H9 (cell line): ENCODE measurements around the gene PSG6. TPM values are rescaled to one million over a fixed set of nuclear protein-coding genes. Genes with fewer than 3 reads are reported as not detected.

Source experiments
- DNase-seq: peaks from one replicate; pipeline ENCODE4 v3.0.0-alpha.2; 2017
- H2AFZ ChIP-seq: one replicate; pipeline ENCODE4 v1.6.1; 2013; ENCODE audit warnings: mild to moderate bottlenecking, low read length, control low read depth, moderate library complexity
- H2AK5ac ChIP-seq: 2 replicates; pipeline ENCODE4 v1.6.1; 2013; ENCODE audit warnings: low read length, control low read depth, mixed read lengths; ENCODE audit not compliant: insufficient read length
- H2BK120ac ChIP-seq: one replicate; pipeline ENCODE4 v1.6.1; 2013; ENCODE audit warnings: low read depth, mild to moderate bottlenecking, low read length, control low read depth, inconsistent platforms; ENCODE audit not compliant: poor library complexity, severe bottlenecking
- H2BK12ac ChIP-seq: 2 replicates; pipeline ENCODE4 v1.6.1; 2013; ENCODE audit warnings: low read length, control low read depth, mixed read lengths, low read depth; ENCODE audit not compliant: insufficient read length
- H2BK15ac ChIP-seq: 2 replicates; pipeline ENCODE4 v1.6.1; 2013; ENCODE audit warnings: low read depth, low read length, control low read depth
- H2BK20ac ChIP-seq: one replicate; pipeline ENCODE4 v1.6.1; 2013; ENCODE audit warnings: low read depth, mild to moderate bottlenecking, low read length, control low read depth, inconsistent platforms; ENCODE audit not compliant: poor library complexity, severe bottlenecking
- H2BK5ac ChIP-seq: 2 replicates; pipeline ENCODE4 v1.6.1; 2013; ENCODE audit warnings: low read length, control low read depth, mixed read lengths; ENCODE audit not compliant: insufficient read length
- H3K14ac ChIP-seq: 2 replicates; pipeline ENCODE4 v1.6.1; 2013; ENCODE audit warnings: low read length, control low read depth; ENCODE audit not compliant: insufficient read depth
- H3K18ac ChIP-seq: 2 replicates; pipeline ENCODE4 v1.6.1; 2013; ENCODE audit warnings: low read depth, mild to moderate bottlenecking, mixed read lengths, low read length, control low read depth; ENCODE audit not compliant: insufficient read length
- H3K23ac ChIP-seq: 2 replicates; pipeline ENCODE4 v1.6.1; 2013; ENCODE audit warnings: low read length, control low read depth, mixed read lengths, low read depth; ENCODE audit not compliant: insufficient read length
- H3K23me2 ChIP-seq: 2 replicates; pipeline ENCODE4 v1.6.1; 2013; ENCODE audit warnings: low read depth, mild to moderate bottlenecking, mixed read lengths, low read length, control low read depth; ENCODE audit not compliant: insufficient read length, poor library complexity, severe bottlenecking
- H3K27ac ChIP-seq: 2 replicates; pipeline ENCODE4 v1.5.1; 2013; ENCODE audit warnings: low read length, control low read depth, mixed read lengths, low read depth; ENCODE audit not compliant: insufficient read length
- H3K27me3 ChIP-seq: 2 replicates; pipeline ENCODE4 v1.6.1; 2013; ENCODE audit warnings: low read length, control low read depth, inconsistent platforms; ENCODE audit not compliant: insufficient read depth
- H3K4ac ChIP-seq: 2 replicates; pipeline ENCODE4 v1.6.1; 2013; ENCODE audit warnings: low read depth, mild to moderate bottlenecking, control low read depth, inconsistent platforms, low read length, moderate library complexity
- H3K4me1 ChIP-seq: 2 replicates; pipeline ENCODE4 v1.6.1; 2013; ENCODE audit warnings: low read length, control low read depth, inconsistent platforms; ENCODE audit not compliant: insufficient read depth
- H3K4me2 ChIP-seq: 2 replicates; pipeline ENCODE4 v1.6.1; 2013; ENCODE audit warnings: low read length, control low read depth, mixed read lengths; ENCODE audit not compliant: insufficient read length, insufficient read depth
- H3K56ac ChIP-seq: 2 replicates; pipeline ENCODE4 v1.6.1; 2013; ENCODE audit warnings: low read depth, mild to moderate bottlenecking, mixed read lengths, low read length, control low read depth; ENCODE audit not compliant: insufficient read length
- H3K79me1 ChIP-seq: 2 replicates; pipeline ENCODE4 v1.6.1; 2013; ENCODE audit warnings: low read depth, mild to moderate bottlenecking, moderate library complexity, low read length, control low read depth, inconsistent platforms; ENCODE audit not compliant: insufficient read depth, poor library complexity, severe bottlenecking
- H3K79me2 ChIP-seq: 2 replicates; pipeline ENCODE4 v1.6.1; 2013; ENCODE audit warnings: low read length, control low read depth, inconsistent platforms; ENCODE audit not compliant: insufficient read depth
- H3K9ac ChIP-seq: 2 replicates; pipeline ENCODE4 v1.6.1; 2013; ENCODE audit warnings: low read length, control low read depth, mixed read lengths; ENCODE audit not compliant: insufficient read length; ENCODE audit errors: extremely low read depth
- H3K9me3 ChIP-seq: one replicate; pipeline ENCODE4 v1.6.1; 2013; ENCODE audit warnings: low read depth, low read length, inconsistent platforms; ENCODE audit not compliant: control insufficient read depth
- H3T11ph ChIP-seq: one replicate; pipeline ENCODE4 v1.6.1; 2013; ENCODE audit warnings: mild to moderate bottlenecking, low read length, control low read depth, inconsistent platforms
- H4K20me1 ChIP-seq: one replicate; pipeline ENCODE4 v1.6.1; 2013; ENCODE audit not compliant: control insufficient read depth, insufficient read length, insufficient read depth
- H4K5ac ChIP-seq: 2 replicates; pipeline ENCODE4 v1.6.1; 2013; ENCODE audit warnings: low read depth, mild to moderate bottlenecking, mixed read lengths, low read length, control low read depth; ENCODE audit not compliant: insufficient read length
- H4K8ac ChIP-seq: replicated peaks from 2 replicates; pipeline ENCODE4 v1.6.1; 2013; ENCODE audit warnings: low read length, control low read depth, mixed read lengths, low read depth; ENCODE audit not compliant: insufficient read length
- H4K91ac ChIP-seq: 2 replicates; pipeline ENCODE4 v1.6.1; 2013; ENCODE audit warnings: low read depth, mild to moderate bottlenecking, moderate library complexity, mixed read lengths, low read length, control low read depth; ENCODE audit not compliant: insufficient read length
- H3K27ac Mint-ChIP-seq, 3 experiments: 2 replicates in 2 of 3; 3 replicates in 1 of 3; pipeline ENCODE4 v1.8.0; 2020 to 2021; ENCODE audit warnings: mixed read lengths in 3 of 3, mild to moderate bottlenecking in 1 of 3, moderate library complexity in 1 of 3
- H3K27me3 Mint-ChIP-seq: 2 replicates; pipeline ENCODE4 v1.8.0; 2021; ENCODE audit warnings: low read depth, mild to moderate bottlenecking, moderate library complexity, mixed read lengths
- H3K36me3 Mint-ChIP-seq, 3 experiments: 2 replicates in 2 of 3; 3 replicates in 1 of 3; pipeline ENCODE4 v1.8.0; 2020 to 2021; ENCODE audit warnings: low read depth in 3 of 3, mixed read lengths in 3 of 3; ENCODE audit not compliant: insufficient read depth in 1 of 3
- H3K4me1 Mint-ChIP-seq, 2 experiments: 2 replicates each; pipeline ENCODE4 v1.8.0; 2020; ENCODE audit warnings: mixed read lengths in 2 of 2
- H3K4me3 Mint-ChIP-seq, 2 experiments: 2 replicates in 1 of 2; 3 replicates in 1 of 2; pipeline ENCODE4 v1.8.0; 2020 to 2021; ENCODE audit warnings: mild to moderate bottlenecking in 2 of 2, mixed read lengths in 2 of 2, moderate library complexity in 1 of 2
- H3K9me3 Mint-ChIP-seq, 2 experiments: 2 replicates in 1 of 2; 3 replicates in 1 of 2; pipeline ENCODE4 v1.8.0; 2020; ENCODE audit warnings: mild to moderate bottlenecking in 2 of 2, mixed read lengths in 2 of 2, moderate library complexity in 1 of 2
- CTCF ChIP-seq: fragments of 200-600 bp; sonication (generic); conservative IDR thresholded peaks from 3 replicates; pipeline ENCODE4 v1.8.0; 2021; ENCODE audit warnings: antibody characterized with exemption, mild to moderate bottlenecking
- WGBS: extraction: QIAGEN DNeasy Blood & Tissue Kit; methylation state at CpG from one replicate; pipeline ENCODE4 v1.1.7; 2013; ENCODE audit warnings: missing lambda C conversion rate, low lambda C conversion rate, mixed read lengths; ENCODE audit not compliant: insufficient read length; ENCODE audit errors: extremely low coverage; 5-methylcytosine and 5-hydroxymethylcytosine counted together
- total RNA-seq: library from RNA; stranded (reverse); gene quantifications from 2 replicates; pipeline ENCODE4 v1.2.1, GENCODE V29; 2021

Gene PSG6
- total RNA-seq, 1 experiment from 2014 or later: not detected

- Histone ChIP-seq H4K91ac (no peak overlapping the region), H3K27me3 (no peaks in the 10 kb centered on the region), H3K4me1 (no peaks in the 10 kb centered on the region), H3K79me1 (no peaks in the 10 kb centered on the region), H4K8ac (no peak overlapping the region), H3K4ac (no peak overlapping the region), H3K4me2 (no peak overlapping the region), H3K56ac (no peak overlapping the region), H3K79me2 (no peaks in the 10 kb centered on the region), H3K18ac (no peak overlapping the region), H2AK5ac (no peak overlapping the region), H2BK20ac (no peak overlapping the region), H4K20me1 (no peaks in the 10 kb centered on the region), H3T11ph (no peak overlapping the region), H2BK120ac (no peak overlapping the region), H3K23me2 (no peaks in the 10 kb centered on the region), H3K27ac (no peak overlapping the region), H2BK5ac (no peak overlapping the region), H2BK15ac (no peak overlapping the region), H3K23ac (no peak overlapping the region), H2AFZ (no peak overlapping the region), H2BK12ac (no peak overlapping the region), H3K14ac (no peak overlapping the region), H4K5ac (no peak overlapping the region), H3K9me3 (peaks cover 63% of the 10 kb centered on the region), H3K9ac (no peak overlapping the region)
- no peak for DNase-seq
- Mint-ChIP-seq H3K36me3 (peaks cover 0 to 15% (median 9%) of the 10 kb centered on the region in 3 experiments; a peak in 5 of 7 replicates), H3K4me1 (no peaks in the 10 kb centered on the region), H3K4me3 (no peak overlapping the region), H3K27ac (no peak overlapping the region; a peak in 1 of 7 replicates), H3K9me3 (peaks cover 89 to 92% of the 10 kb centered on the region in 2 experiments), H3K27me3 (no peaks in the 10 kb centered on the region; the same call in 1 of the 2 replicates)
- TF ChIP-seq CTCF: no peak
- no CpG with 5 or more reads among the region's 2 CpGs for WGBS
These were observed 47.5 kb upstream of the PSG6 start for GRCh38 chr19:42965176-42965575.
